Measurements from ENCODE around the gene NRP1.

The NRP1 gene

DNA sequence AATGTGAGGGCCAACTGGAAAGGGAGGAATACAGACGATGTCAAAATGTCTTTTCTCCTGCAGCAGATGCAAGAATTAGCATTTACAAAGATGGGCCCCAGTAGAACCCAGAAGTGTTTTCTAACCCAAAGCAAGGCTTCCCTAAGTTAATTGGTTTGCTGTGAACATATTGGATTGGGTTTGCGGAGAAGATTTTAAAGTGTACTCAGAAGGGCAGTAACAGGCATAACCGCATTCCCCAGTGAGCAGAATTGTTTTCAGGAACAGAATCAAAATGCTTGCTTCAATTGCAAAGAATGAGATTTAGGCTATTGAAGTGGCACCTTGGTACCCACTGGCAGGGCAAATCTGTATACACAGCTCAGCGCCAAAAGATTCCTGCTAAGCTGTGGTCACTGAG, 78.0 kb downstream of the NRP1 start:
- DNase-seq: no peak

DNA sequence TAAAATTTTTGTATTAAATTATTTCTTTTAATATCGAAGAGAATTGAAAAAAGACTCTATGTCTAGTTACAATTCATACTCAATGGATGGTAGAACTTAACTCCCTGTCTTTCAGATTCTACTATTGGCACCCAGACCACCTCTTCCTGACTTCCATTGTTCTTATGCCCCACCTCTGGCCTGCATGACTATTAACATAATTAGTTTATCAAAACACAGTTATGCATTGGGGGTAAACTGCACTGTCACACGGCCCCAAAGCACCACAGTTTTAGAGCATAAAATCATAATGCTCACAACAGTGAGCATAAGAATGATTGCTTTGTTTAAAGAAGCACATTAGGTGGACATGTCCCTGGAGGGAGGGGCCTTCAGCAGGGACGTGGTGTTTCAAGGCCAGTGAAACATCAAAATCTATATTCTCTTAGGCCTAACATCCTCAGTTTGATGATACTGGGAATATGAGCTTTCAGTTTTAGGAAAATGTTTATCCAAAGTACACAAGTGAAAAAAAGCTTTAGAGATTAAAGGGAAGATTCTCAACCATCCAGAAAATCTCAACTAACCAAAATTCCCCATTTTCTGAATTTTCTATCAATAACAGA, 79.8 kb downstream of the NRP1 start:
- DNase-seq: no peak

DNA sequence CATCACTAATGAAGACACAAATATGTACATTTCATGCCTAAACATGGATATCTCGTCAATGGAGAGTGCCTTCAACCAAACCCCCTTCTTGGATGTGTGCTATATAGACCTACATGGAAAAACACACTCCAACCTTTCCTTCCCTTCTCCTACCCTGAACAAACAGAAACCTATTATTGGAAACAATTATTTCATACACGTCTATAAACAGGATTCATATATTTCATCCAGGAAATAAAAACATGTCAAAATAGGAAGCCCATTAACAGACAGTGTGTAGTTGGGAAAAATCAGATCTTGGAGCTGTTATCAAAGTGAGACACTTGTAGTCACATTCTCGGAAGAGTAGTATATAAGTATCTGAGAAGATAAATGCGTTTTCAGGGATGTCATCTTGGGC, 81.1 kb downstream of the NRP1 start:
- no peak for DNase-seq

DNA sequence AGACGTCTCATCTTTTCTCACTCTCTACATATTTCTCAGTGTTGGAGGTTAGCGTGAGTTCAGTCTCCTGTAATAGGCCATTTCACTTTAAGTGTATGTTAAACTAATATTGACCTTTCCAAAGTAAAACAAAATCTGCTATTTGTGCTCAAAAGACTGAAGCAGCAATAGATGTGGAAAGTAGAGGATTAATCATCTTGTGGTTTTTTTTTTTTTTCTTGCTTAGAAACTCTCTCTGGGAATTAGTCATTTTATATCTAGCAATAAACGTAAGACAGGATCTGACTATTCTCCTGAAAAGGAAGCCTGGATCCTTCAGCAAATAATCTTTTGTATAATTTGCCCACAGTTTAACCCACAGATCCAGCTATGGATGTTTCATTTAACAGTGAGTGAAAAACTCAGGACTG, 81.7 kb downstream of the NRP1 start:
- no peak for DNase-seq

DNA sequence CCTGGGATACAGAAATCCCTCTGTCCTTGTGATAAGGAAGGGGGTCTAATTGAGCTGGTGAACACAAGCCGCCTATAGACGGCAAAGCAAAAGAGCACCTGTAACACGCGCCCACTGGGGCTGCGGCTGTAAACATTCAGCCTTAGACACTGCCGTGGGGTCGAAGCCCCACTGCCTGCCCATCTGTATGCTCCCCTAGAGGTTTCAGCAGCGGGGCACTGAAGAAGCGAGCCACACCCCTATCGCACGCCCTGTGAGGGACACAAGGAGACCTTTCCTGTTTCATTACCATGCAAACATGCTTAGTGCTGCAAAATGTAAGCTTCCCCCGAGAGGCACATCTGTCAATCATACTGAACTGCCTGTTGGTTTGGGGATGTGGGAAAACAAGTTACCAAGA, 82.1 kb downstream of the NRP1 start:
- DNase-seq: no peak

DNA sequence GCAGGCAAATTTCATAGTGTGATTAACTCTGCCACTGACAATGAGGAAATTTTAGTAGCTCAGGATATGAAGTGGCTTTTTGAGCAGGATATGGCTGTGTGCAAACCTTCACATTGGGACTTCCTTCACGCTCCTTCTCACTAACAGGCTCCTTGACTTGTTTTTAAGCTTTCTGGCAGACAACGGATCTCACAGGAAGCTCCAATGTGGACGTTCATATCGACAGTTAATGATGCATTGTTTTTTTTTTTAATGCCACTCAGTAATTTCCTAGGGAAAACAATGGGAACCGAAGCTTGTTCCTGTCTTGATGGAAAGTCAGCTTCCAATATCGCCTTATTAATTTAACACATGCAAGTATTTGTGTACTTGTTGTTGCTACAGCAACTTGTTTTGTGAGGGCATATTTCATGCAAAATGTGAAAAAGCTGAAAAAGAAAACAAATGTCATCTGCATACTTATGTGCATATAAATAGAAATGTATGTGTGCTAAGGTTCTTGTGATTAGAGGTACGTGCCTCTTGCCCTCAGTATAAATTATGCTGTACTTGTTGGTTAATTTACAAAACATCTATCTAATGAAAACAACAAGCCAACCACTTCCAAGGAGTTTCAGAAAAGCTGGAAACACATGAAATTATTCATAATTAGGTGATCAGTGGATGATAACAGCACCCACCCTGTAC, 84.7 kb downstream of the NRP1 start:
- DNase-seq: no peak

DNA sequence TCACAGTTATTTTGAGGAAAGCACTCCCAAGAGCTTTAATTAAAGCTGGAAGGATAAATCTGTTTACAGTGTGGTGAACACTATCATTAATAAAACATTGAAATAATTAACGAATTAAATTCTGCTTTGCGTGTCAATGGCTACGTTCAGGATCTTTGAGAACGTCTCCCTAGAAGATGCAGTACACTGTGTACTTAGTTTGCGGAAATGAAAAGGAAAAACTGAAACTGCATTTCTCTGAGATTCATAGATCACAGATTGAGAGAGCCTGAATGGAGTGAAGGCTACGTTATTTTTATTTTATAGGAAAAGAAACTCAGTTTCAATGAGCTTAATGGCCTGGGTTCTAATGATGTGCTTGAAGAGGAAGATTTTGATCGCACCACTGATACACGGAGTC, 85.3 kb downstream of the NRP1 start:
- no peak for DNase-seq

DNA sequence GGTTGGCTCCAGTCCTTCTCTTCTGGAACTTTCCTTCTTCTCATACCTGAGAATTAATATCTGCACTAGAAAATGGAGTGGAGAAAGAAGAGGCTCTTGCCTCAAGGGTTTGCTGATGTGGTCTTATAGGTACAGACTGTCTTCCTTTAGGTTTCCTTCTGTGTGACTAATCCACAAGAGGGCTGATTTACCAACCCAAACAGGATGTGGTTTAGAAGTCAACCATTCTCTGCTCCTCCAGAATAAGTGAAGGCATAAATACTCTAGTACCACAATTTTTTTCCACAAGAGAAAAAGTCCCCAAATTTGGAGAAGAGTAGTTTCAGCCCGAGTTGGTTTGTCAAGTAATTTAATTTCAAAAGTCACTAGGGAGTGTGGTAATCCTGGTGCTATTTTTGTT, 85.8 kb downstream of the NRP1 start:
- DNase-seq: no peak

DNA sequence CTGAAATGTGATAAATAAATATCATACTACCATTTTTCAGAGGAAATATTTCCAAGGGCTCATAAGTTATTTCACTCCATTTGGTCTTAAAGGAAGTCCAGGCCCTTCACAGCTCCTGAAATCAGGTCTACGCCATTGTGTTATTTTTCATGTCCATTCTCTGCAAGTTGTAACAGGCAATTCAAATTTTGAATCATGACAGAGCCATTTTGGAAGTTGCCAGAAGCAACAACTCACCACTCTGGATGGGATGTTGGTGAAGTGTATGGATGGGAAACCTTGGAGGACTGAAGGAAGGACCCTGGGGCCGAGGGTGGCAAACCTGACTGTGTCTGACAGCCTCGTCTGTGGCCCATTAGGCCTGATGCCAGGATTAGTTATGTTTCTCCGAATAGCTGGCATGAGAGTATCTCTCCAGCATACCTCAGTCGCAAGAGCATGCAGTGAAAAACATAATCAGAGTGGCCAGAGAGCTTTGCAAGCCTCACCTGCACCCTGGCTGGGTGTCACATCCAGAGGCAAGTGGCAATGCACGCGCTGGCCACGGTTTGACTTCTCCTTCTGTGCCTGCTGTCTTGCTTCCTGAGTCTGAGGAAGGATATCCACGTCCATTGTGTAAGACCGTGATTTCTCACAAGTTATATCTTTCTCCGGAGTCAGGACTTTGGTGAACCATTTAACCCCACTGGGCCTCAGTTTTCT, 87.1 kb downstream of the NRP1 start:
- no peak for DNase-seq

DNA sequence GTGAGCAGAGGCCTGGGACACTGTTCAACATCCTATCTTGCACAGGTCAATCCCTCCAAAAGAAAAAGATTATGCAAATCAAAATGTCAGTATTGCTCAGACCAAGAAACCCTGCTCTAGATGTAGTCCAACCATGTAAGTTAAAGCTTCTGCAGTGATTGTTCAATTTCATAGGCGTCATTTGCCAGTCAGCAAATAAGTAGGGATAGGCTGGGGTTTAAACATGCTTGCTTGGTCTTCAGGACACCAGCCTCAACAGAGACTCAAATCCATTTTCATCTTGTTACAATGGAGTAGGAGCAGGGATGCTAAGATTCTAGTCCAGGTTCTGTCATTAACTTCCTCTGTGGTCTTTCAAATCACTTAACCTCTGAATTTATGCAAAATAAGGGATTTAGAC, 89.1 kb downstream of the NRP1 start:
- DNase-seq: no peak

DNA sequence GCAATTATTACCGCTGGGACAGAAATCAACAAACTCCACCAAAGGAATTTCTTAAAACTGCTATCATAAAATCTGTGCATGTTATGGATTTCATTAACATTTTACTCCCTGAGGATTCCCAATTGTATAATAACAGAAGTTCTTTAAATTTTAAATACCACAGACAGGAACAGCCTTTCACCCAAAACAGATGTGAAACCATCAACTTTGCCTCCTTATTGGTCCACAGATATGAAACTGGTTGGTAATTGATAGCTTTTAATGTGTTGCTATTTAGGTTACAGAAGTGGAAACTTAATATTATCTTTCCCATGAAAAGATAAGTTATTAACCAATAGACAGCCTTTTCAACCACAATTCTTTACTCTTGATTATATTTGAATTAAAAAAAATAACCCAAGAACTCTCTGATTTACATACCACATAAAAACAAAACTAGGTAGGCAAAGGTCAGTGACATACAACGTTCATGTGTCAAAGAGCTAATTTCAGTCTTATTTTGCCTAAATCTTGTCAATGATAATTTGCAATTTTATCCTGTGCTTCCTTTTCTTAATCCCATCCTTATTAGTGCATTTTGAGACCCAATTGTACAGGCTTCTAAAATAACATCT, 90.0 kb downstream of the NRP1 start:
- no peak for DNase-seq

DNA sequence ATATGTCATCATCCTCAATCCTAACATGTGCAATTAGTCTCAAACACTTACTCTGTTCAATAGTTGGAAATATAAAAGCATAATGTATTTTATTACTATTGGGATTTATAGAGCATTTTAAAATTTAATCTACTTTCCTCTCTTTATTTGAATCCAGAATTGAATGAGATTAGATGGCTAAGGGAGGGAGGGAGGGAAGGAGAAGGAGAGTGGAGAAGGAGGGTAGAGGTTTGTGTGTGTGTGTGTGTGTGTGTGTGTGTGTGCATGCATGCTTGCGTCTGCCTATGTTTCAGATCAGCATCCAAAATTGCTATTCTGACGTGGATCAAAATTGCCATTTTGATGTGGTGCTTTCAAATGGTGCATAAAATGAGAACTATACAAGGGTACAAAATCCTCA, 90.8 kb downstream of the NRP1 start:
- no peak for DNase-seq

DNA sequence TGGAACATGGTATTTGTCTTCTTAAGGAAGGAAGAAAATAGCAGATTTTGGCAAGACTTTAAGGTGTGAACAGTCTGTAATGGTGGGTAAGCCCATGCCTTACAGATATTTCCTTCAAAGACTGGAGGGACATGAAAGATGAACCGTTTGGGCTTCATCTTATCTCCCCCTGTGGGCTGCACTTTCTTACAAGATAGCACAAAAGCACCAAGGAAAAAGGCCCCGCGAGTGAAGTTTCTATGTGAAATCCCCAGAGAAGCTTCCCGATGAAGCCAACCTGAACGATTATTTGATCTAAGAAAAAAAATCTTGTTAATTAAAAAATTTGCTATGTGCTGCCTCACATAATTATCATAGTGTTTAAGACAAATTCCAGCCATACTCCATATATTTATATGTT, 91.5 kb downstream of the NRP1 start:
- no peak for DNase-seq

DNA sequence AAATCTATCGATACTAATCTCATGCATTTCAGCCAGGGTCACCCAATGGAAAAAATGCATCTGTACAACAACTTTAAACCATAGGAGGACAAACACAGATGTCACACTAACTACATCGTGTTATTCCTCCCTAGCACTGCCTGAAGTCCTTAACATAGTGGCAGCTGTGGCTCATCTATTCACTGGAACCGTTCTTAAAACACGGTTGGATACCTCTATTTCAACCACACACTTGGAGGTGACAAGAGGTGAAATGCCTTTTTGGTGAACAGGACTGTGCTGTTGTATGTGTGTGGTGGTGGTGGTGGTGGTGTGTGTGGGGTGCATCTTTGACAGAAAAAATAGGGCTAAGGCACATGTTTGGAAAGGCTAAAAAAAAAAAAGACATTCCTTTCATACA, 93.1 kb downstream of the NRP1 start:
- DNase-seq: no peak

DNA sequence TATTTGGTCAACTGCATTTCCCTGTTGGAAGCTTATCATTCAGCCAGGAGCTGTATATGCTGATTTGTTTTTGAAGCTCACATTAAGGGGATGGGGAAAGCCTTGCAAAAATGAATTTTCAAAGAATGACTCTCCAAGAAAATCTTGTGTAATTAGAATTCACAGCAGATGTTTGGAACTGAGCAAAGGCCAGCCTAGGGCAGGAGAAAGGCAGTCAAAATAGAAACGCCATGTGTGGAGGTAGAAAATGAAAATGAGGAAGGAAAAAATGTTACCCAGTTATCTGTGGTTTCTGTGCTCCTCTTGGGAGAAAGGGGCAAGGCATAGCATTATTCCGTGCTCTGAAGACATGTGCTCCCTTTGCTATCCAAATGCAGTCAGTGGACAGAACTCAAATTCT, 93.5 kb downstream of the NRP1 start:
- DNase-seq: no peak

DNA sequence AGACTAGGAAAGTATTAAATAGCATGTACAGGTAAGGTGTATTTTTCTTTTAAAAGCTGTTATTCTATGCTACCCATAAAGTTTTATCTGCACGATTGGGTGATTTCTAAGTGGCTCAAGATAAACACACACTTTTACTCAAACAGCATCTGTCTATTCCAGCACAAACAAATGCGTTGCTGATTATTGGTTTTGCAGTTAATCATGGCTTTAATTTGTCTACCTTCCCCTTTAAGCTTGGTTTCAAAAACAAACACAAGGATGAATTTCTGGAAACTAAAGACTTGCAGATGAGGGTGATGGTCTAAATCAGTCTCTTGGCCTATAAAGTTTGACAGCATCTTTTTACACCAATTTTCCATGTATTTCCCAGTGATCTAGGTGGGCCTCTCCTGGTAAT, 94.2 kb downstream of the NRP1 start:
- DNase-seq: no peak

DNA sequence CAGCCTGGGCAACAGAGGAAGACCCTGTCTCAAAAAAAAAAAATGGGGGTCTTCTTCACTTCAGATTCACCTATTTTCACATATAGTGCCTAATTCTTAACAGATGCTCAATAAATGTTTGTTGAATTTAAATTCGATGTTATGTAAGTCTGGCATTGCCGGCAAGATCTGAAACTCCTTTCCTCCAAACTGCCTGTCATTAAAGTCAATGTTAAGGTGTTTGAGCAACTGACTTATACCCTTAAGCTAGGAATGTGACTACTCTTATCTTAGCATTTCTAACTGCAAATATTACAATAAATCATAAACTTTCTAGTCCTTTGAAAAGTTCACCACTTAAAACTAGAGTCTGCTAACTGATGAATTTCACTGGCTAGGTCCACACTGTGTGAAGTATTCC, 95.2 kb downstream of the NRP1 start:
- DNase-seq: no peak

DNA sequence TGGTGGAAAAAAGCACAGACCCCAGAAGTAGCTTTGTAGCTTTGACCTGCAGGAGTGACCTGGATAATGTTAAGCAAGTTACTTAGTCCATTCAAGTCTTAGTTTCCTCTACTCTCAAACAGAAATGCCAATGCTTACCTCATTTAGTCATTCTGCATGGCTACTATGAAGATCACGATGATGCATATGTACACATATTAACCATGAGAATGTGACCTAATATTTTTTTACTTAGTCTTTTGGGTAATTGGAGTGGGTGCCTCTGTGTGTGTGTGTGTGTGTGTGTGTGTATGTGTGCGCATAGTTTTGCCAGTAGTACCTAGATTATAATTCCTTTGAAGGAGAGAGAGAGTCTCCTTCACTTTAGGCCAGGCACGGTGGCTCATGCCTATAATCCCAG, 95.8 kb downstream of the NRP1 start:
- no peak for DNase-seq

DNA sequence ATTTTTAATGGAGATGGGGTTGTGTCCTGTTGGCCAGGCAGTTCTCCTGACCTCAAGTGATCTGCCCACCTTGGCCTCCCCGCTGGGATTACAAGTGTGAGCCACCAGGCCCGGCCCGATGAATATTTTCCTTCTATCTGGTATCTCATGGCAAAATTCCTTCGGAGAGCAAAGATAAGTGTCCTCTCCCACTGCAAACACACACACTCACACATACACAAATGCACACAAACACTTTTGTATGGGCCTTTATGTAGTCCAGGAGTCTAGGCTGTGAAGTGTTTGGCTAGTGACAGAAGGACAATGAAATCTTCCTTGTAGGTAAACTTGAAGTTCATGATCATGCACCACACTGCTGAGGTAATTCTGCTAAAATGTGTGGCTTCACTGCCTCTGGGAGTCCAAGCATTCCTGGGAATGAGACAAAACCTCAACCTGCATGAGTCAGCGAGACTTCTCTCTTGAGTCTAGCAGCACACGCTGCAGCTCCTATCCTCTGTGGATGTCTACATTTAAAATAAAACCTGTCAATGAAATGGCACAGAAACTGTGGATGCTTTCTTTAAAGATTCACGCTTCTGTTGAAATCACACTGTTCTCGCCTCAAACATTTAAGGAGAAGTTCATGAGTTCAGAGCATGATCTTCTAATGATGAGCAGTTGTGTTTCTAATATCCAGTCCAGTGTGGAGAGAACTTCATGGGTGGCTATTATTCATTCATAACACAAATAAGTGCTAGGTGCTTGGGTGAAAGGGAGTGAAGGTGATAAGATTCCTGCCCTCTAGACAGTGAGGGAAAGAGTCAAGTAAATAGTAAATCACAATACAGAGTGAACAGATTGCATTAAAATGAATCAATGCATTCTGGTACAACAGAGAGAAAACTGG, 96.5 kb downstream of the NRP1 start:
- no peak for DNase-seq

DNA sequence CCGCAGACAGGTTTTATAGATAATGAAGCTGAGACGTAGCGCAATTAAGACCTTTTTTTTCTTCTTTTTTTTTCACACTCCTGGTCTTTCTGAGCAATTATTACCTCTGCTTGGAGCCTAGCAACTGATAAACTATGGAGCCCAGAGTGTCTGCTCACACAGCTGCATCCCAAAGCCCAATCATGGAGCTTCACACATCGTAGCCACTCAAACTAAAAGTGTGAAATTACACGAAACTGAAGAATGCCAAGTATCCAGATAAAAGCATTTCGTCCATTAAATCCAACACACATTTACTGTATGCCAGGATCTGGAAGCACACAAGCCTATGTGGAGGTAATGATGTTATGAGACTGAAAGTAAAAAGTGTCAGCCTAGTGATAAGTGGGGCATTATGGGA, 97.6 kb downstream of the NRP1 start:
- no peak for DNase-seq

DNA sequence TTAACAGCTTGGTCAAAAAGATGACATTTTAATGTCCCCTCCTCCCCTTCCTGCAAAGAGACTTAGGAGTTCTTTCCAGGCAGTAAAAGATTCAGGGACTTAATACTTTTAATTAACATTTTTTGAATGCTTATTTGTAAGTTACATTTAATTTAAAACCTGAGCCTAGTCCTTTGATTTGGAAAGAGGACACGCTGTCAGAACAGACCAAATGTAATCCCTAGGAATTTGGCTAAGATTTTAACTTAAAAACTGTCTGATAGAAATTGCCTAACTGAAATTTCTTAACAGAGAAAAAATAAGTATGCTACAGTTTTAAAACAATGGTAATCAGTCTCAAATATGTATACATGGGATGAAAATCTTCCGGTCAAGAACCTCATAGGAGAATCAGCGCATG, 98.5 kb downstream of the NRP1 start:
- no peak for DNase-seq

DNA sequence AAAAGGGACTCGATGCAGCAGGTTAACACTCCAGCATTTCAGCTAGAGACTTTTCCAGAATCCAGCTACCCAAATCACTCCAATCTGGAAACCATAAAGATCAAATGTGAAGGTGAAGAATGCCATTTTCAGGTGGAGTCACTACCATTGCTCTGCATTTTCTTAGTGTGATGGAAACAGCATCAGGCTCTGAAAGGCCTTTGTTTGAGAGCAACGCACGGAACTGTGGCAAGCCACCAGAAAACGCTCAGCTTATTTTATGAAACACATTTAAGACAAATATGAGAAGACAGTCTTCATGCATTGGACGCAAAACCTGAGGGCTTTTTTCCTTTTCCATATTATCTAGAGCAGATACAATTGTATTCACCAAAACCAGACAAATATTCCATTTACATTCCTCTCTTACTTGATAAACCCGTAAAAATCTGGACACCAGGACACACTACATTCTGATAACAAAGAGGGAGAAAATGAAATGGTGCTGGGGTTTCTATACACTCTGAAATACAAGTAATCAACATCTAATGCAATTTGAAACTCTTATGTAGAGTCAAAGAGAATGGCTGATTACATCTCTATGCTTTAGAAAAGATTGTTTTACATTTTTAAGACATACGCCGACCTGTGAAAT, 99.1 kb downstream of the NRP1 start:
- no peak for DNase-seq

DNA sequence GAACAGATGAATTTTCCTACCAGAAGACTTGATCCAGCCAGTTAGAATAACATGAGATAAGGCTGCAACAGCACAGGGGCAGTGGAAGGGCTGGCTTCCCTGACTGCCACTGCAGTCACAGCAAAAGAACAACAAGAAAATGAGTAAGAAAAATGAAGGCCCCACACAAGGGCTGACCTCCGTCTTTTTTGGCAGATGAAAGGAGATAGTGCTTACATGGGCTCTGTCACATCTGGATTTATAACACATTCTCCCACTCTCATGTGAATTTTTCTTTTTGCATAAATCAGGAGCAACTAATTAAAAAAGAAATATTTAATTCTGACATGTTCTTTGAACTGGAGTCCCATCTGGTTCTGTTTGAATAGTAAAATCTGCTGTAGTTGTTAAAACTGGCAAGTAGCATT, 99.6 kb downstream of the NRP1 start:
- DNase-seq: no peak

Data from NCI-H345 (cell line).